Astrocyte (in vitro differentiated cells and primary cell): ENCODE measurements around the gene SORT1.
"Not testable (repeated sequence)": the region's sequence is repeated elsewhere in the genome, so short reads cannot be mapped to it uniquely, and the experiment has no call there.

ENCODE experiments used
- EZH2 ChIP-seq: IDR thresholded peaks from 2 replicates; pipeline ENCODE4 v1.6.1; 2012; ENCODE audit warnings: mild to moderate bottlenecking, low read length, inconsistent platforms; ENCODE audit not compliant: insufficient read depth
- TF ChIP-seq, protein P1 (sequence below): IDR thresholded peaks from 2 replicates; pipeline ENCODE4 v1.5.1; 2011; ENCODE audit warnings: low read depth, mild to moderate bottlenecking, inconsistent platforms, low read length, moderate library complexity; ENCODE audit not compliant: insufficient read depth

DNA sequence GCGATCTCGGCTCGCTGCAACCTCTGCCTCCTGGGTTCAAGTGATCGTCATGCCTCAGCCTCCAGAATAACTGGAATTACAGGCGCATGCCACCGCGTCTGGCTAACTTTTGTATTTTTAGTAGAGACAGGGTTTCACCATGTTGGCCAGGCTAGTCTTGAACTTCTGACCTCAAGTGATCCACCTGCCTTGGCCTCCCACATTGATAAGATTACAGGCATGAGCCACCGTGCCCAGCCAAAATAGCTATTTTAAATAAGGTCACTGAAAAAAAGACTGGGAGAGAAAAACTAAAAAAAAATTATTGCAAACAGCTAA lies 2.5 kb downstream of the SORT1 start:
- TF ChIP-seq, protein P1, sequence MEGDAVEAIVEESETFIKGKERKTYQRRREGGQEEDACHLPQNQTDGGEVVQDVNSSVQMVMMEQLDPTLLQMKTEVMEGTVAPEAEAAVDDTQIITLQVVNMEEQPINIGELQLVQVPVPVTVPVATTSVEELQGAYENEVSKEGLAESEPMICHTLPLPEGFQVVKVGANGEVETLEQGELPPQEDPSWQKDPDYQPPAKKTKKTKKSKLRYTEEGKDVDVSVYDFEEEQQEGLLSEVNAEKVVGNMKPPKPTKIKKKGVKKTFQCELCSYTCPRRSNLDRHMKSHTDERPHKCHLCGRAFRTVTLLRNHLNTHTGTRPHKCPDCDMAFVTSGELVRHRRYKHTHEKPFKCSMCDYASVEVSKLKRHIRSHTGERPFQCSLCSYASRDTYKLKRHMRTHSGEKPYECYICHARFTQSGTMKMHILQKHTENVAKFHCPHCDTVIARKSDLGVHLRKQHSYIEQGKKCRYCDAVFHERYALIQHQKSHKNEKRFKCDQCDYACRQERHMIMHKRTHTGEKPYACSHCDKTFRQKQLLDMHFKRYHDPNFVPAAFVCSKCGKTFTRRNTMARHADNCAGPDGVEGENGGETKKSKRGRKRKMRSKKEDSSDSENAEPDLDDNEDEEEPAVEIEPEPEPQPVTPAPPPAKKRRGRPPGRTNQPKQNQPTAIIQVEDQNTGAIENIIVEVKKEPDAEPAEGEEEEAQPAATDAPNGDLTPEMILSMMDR = not testable (repeated sequence)
- TF ChIP-seq EZH2 = not testable (repeated sequence)
